Colonic mucosa (tissue), 4 donors: ENCODE results near the gene DDX1. TPM values are rescaled to one million over a fixed set of nuclear protein-coding genes. Genes with fewer than 3 reads are reported as not detected.
"Not testable (repeated sequence)": the region's sequence is repeated elsewhere in the genome, so short reads cannot be mapped to it uniquely, and the experiment has no call there.

ENCODE experiments used
- DNase-seq: peaks from one replicate; pipeline ENCODE4 v3.0.0-alpha.2; 2020
- H3K27ac ChIP-seq: fragments of 200-600 bp; one replicate; pipeline ENCODE4 v1.8.0; 2021
- H3K27me3 ChIP-seq: fragments of 200-600 bp; one replicate; pipeline ENCODE4 v1.8.0; 2021
- H3K36me3 ChIP-seq: fragments of 200-600 bp; one replicate; pipeline ENCODE4 v1.8.0; 2021
- H3K4me1 ChIP-seq: fragments of 200-600 bp; one replicate; pipeline ENCODE4 v1.8.0; 2021; ENCODE audit warnings: mild to moderate bottlenecking
- H3K4me3 ChIP-seq: fragments of 200-600 bp; one replicate; pipeline ENCODE4 v1.8.0; 2021
- H3K9ac ChIP-seq, 2 donors: one replicate each; pipeline ENCODE4 v1.7.0; 2013; ENCODE audit warnings: control low read depth in 2 of 2, low read depth in 2 of 2, low read length in 2 of 2
- H3K9me3 ChIP-seq: fragments of 200-600 bp; one replicate; pipeline ENCODE4 v1.8.0; 2021
- intact Hi-C: fragments of 100-400 bp; cut with DNase I; formaldehyde crosslinking; loops from one replicate; pipeline ENCODE4 v1.14.1; 2022
- total RNA-seq, 2 donors: library from RNA; stranded (reverse); fragmentation: NEBNext Ultra II Directional in 1 of 2; extraction: Animal tissue kit (Norgen Biotek cat#: 25700) in 1 of 2; gene quantifications; one replicate each; pipeline ENCODE4 v1.2.1, GENCODE V29; 2021
- TF ChIP-seq, protein P1 (sequence below): fragments of 200-600 bp; IDR thresholded peaks from one replicate; pipeline ENCODE4 v1.8.0; 2022; ENCODE audit warnings: antibody characterized with exemption, mild to moderate bottlenecking
- donor health status: healthy.
- donor health status: DM: no; HTN: no; CAD: no.
- donor health status: DM: no; HTN: no; CAD: no.

Gene DDX1
- total RNA-seq, 2 donors from 2014 or later = 71.6 to 91.3 TPM

DNA sequence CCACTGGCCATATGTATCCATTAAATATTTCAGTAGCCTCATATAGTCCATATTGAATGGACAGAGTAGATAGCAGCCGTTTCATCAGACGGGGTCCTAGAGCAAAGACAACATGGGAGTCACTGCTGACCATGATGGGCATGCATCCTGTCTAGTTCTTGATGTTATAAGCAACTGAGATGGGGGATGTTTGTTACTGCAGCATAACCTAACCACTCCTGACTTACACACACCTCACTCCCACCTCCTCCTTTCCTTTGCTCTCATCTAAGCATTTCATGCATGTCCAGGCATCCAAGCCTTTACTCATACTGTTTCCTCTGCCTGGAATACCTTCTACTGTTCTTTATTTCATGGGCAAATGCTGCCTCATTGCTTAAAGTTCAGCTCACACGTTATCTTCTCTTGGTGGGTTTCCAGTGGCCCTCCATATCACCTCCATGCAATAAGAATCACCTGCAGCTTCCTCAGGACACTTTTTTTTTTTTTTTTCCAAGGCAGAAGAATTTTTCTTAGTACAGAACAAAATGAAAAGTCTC lies 87.8 kb downstream of the DDX1 start:
- Histone ChIP-seq H3K27me3 (no peaks in the 10 kb centered on the region), H3K4me1 (no peaks in the 10 kb centered on the region), H3K9me3 (no peaks in the 10 kb centered on the region), H3K36me3 (no peaks in the 10 kb centered on the region), H3K9ac (no peak overlapping the region), H3K4me3 (no peak overlapping the region), H3K27ac (no peak overlapping the region)
- DNase-seq = no peak
- TF ChIP-seq, protein P1, sequence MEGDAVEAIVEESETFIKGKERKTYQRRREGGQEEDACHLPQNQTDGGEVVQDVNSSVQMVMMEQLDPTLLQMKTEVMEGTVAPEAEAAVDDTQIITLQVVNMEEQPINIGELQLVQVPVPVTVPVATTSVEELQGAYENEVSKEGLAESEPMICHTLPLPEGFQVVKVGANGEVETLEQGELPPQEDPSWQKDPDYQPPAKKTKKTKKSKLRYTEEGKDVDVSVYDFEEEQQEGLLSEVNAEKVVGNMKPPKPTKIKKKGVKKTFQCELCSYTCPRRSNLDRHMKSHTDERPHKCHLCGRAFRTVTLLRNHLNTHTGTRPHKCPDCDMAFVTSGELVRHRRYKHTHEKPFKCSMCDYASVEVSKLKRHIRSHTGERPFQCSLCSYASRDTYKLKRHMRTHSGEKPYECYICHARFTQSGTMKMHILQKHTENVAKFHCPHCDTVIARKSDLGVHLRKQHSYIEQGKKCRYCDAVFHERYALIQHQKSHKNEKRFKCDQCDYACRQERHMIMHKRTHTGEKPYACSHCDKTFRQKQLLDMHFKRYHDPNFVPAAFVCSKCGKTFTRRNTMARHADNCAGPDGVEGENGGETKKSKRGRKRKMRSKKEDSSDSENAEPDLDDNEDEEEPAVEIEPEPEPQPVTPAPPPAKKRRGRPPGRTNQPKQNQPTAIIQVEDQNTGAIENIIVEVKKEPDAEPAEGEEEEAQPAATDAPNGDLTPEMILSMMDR = no peak
- intact Hi-C loops = no loop called here

DNA sequence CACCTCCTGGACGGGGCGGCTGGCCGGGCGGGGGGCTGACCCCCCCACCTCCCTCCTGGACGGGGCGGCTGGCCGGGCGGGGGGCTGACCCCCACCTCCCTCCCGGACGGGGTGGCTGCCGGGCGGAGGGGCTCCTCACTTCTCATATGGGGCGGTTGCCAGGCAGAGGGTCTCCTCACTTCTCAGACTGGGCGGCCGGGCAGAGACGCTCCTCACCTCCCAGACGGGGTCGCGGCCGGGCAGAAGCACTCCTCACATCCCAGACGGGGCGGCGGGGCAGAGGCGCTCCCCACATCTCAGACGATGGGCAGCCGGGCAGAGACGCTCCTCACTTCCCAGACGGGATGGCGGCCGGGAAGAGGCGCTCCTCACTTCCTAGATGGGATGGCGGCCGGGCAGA lies 88.5 kb downstream of the DDX1 start:
- H3K9me3 ChIP-seq, H3K9ac ChIP-seq, H3K4me3 ChIP-seq, H3K27me3 ChIP-seq, H3K36me3 ChIP-seq, intact Hi-C loops, H3K4me1 ChIP-seq, DNase-seq, H3K27ac ChIP-seq: not testable (repeated sequence)

Other genes with a start within 250 kb of the DDX1 start
- 10 to 100 TPM; 34.4 to 38.9 TPM for gene NBAS, start 30.5 kb upstream of the DDX1 start, total RNA-seq